ENCODE measurements around the gene MTIF2. TPM values are rescaled to one million over a fixed set of nuclear protein-coding genes. Genes with fewer than 3 reads are reported as not detected.

The MTIF2 gene
- polyA plus RNA-seq, 3 donors, result 8.1 to 12.5 (median 11.7) TPM

DNA sequence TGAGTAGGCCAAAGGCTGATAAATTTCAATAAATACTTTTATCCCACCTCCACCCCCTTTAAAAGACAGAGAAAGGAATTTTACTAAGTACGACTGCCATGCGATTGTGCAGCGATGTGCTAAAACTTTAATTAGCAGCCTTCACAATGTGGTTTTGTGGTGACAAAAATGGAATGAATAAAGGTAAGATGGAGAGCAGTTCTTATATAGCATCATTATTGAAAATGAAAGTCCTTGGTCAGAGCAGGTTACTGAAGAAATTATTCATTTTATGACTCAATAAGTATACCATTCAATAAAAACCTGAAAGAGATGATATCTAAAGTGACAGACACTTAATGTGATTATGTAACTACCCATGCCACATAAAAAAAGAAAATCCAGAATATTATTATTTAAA is 33.2 kb upstream of the MTIF2 start:
- H2AFZ ChIP-seq (ENCODE audit: insufficient read depth, low read depth, low read length, poor library complexity, severe bottlenecking), result no peak overlapping the region
- H3K9ac ChIP-seq (ENCODE audit: insufficient read depth, low read length, poor library complexity, severe bottlenecking), result no peak overlapping the region
- TF ChIP-seq CTCF (IDR thresholded peaks at IDR 0.05), result no peak
- Mint-ChIP-seq H3K36me3 (peaks cover 49 to 73% of the 10 kb centered on the region in 2 donors), H3K27me3 (ENCODE audit: low read depth in 3 of 3) (no peaks in the 10 kb centered on the region), H3K9me3 (no peaks in the 10 kb centered on the region), H3K4me1 (no peaks in the 10 kb centered on the region), H3K4me3 (no peak overlapping the region), H3K27ac (no peak overlapping the region)
- intact Hi-C loops (cut with micrococcal nuclease), result no loop called here
- no peak overlapping the region for H3K4me3 ChIP-seq (replicated peaks in 1 of 3; ENCODE audit: low read depth in 2 of 3, low read length in 3 of 3)
- WGBS (ENCODE audit: insufficient coverage), result no CpG with 5 or more reads among the region's 3 CpGs
- no peak overlapping the region for H3K27ac ChIP-seq (ENCODE audit: low read depth in 1 of 2, low read length in 2 of 2)
- no peaks in the 10 kb centered on the region for H4K20me1 ChIP-seq (ENCODE audit: insufficient read depth, low read length)
- no peaks in the 10 kb centered on the region for H3K9me3 ChIP-seq (replicated peaks in 1 of 2; ENCODE audit: control insufficient read depth in 1 of 2, insufficient read depth in 1 of 2, low read length in 2 of 2)
- H3K4me1 ChIP-seq (ENCODE audit: control insufficient read depth in 1 of 2, insufficient read depth in 2 of 2, low read length in 2 of 2), result no peaks in the 10 kb centered on the region
- H3K36me3 ChIP-seq (replicated peaks in 1 of 2; ENCODE audit: control insufficient read depth in 1 of 2, insufficient read depth in 2 of 2, low read length in 2 of 2), result peaks cover 87 to 97% of the 10 kb centered on the region in 2 donors
- H3K4me2 ChIP-seq (replicated peaks; ENCODE audit: extremely low read depth, low read length, poor library complexity, severe bottlenecking), result no peak overlapping the region
- no peaks in the 10 kb centered on the region for H3K79me2 ChIP-seq (ENCODE audit: insufficient read depth, low read length)
- DNase-seq, result no peak
- no peaks in the 10 kb centered on the region for H3K27me3 ChIP-seq (ENCODE audit: control insufficient read depth in 2 of 2, insufficient read depth in 2 of 2, low read length in 2 of 2)

DNA sequence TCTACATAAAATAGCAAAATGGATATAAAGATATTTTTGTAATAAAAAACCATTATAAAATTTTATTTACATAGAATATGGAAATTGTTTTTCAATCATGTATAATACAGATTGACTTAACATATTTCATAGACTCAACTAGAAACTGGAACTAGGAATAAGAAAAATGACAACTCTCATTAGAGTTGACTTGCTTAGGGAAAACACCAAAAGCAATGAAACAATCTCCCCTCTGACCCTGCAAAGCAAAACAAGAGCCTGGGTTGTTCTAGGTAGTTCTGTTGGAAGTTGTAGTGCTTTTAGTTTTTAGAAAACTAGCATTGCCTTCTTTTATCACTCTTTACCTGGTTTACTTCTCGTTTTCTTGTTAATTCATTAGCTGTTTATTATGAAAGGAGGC is 32.2 kb upstream of the MTIF2 start:
- Mint-ChIP-seq H3K9me3 (no peaks in the 10 kb centered on the region), H3K4me3 (no peak overlapping the region), H3K27ac (no peak overlapping the region), H3K27me3 (ENCODE audit: low read depth in 3 of 3) (no peaks in the 10 kb centered on the region), H3K4me1 (no peaks in the 10 kb centered on the region), H3K36me3 (peaks cover 47 to 70% of the 10 kb centered on the region in 2 donors)
- Histone ChIP-seq H2AFZ (ENCODE audit: insufficient read depth, low read depth, low read length, poor library complexity, severe bottlenecking) (no peak overlapping the region), H3K9me3 (replicated peaks in 1 of 2; ENCODE audit: control insufficient read depth in 1 of 2, insufficient read depth in 1 of 2, low read length in 2 of 2) (no peaks in the 10 kb centered on the region), H3K27ac (ENCODE audit: low read depth in 1 of 2, low read length in 2 of 2) (no peak overlapping the region), H4K20me1 (ENCODE audit: insufficient read depth, low read length) (no peaks in the 10 kb centered on the region), H3K79me2 (ENCODE audit: insufficient read depth, low read length) (no peaks in the 10 kb centered on the region), H3K9ac (ENCODE audit: insufficient read depth, low read length, poor library complexity, severe bottlenecking) (no peak overlapping the region), H3K4me3 (replicated peaks in 1 of 3; ENCODE audit: low read depth in 2 of 3, low read length in 3 of 3) (no peak overlapping the region), H3K4me2 (replicated peaks; ENCODE audit: extremely low read depth, low read length, poor library complexity, severe bottlenecking) (no peak overlapping the region), H3K4me1 (ENCODE audit: control insufficient read depth in 1 of 2, insufficient read depth in 2 of 2, low read length in 2 of 2) (no peaks in the 10 kb centered on the region), H3K27me3 (ENCODE audit: control insufficient read depth in 2 of 2, insufficient read depth in 2 of 2, low read length in 2 of 2) (no peaks in the 10 kb centered on the region), H3K36me3 (replicated peaks in 1 of 2; ENCODE audit: control insufficient read depth in 1 of 2, insufficient read depth in 2 of 2, low read length in 2 of 2) (peaks cover 86 to 96% of the 10 kb centered on the region in 2 donors)
- WGBS (ENCODE audit: insufficient coverage), result no CpG with 5 or more reads among the region's 1 CpG
- no peak for TF ChIP-seq CTCF (IDR thresholded peaks at IDR 0.05)
- DNase-seq, result no peak
- intact Hi-C loops (cut with micrococcal nuclease), result no loop called here
